Endothelial cell of umbilical vein (primary cell): ENCODE data around the gene PRDM11. TPM values are rescaled to one million over a fixed set of nuclear protein-coding genes. Genes with fewer than 3 reads are reported as not detected.

Experiments used
- BruUV-seq: library from RNA; stranded (reverse); fragments of 400-500 nt; replicated peaks from 2 replicates; lab custom pipeline; 2021; lab: Mats Ljungman, UMichigan
- CTCF ChIA-PET: fragments of 300-600, 350-600 bp; sonication (Branson Sonifier 250); formaldehyde crosslinking; loops from one replicate; lab custom pipeline; 2021; ENCODE audit warnings: antibody characterized with exemption, inconsistent platforms; lab: Charles Lee
- POLR2A ChIA-PET: fragments of 300-600, 350-600 bp; sonication (Branson Sonifier 250); formaldehyde crosslinking; loops from one replicate; lab custom pipeline; 2021; ENCODE audit warnings: antibody characterized with exemption, inconsistent platforms; lab: Charles Lee
- DNase-seq: peaks from one replicate; pipeline ENCODE4 v3.0.0-alpha.2; 2011; ENCODE audit warnings: low read depth, low spot score
- FAIRE-seq: peaks from 2 replicates; lab custom pipeline; 2011; peaks lifted over from hg19 to GRCh38; lab: Jason Lieb, UNC
- H2AFZ ChIP-seq: 2 replicates; pipeline ENCODE4 v1.6.0; 2012; ENCODE audit warnings: low read depth, low read length, control low read depth, inconsistent platforms
- H3K27ac ChIP-seq: 2 replicates; pipeline ENCODE4 v1.5.1; 2011; ENCODE audit warnings: low read depth, mild to moderate bottlenecking, control low read depth, low read length, moderate library complexity; ENCODE audit not compliant: insufficient read depth
- H3K27me3 ChIP-seq, 2 experiments: 2 replicates each; pipeline versions ENCODE4 v1.6.0 to v1.6.1; 2011; ENCODE audit warnings: low read length in 2 of 2, mixed read lengths in 1 of 2; ENCODE audit not compliant: control insufficient read depth in 2 of 2, insufficient read depth in 2 of 2
- H3K36me3 ChIP-seq, 2 experiments: 2 replicates in 1 of 2; 3 replicates in 1 of 2; pipeline ENCODE4 v1.5.1; 2011; ENCODE audit warnings: low read length in 2 of 2, mild to moderate bottlenecking in 1 of 2, moderate library complexity in 1 of 2; ENCODE audit not compliant: control insufficient read depth in 2 of 2, insufficient read depth in 2 of 2; ENCODE audit errors: extremely low read depth in 1 of 2
- H3K4me1 ChIP-seq: 3 replicates; pipeline ENCODE4 v1.5.1; 2011; ENCODE audit warnings: mild to moderate bottlenecking, low read length; ENCODE audit not compliant: control insufficient read depth, insufficient read depth; ENCODE audit errors: extremely low read depth
- H3K4me2 ChIP-seq: 2 replicates; pipeline ENCODE4 v1.6.1; 2011; ENCODE audit warnings: low read length, control low read depth, mixed read lengths; ENCODE audit not compliant: insufficient read depth
- H3K4me3 ChIP-seq, 3 experiments: fragments of 200-600 bp in 1 of 3; sonication (generic), shearing (Covaris generic) in 1 of 3; replicated peaks in 1 of 3; 2 replicates each; pipeline ENCODE4 v1.5.1; 2011 to 2016; ENCODE audit warnings: control low read depth in 3 of 3, low read length in 3 of 3, mild to moderate bottlenecking in 2 of 3, inconsistent platforms in 1 of 3, low read depth in 1 of 3, moderate library complexity in 1 of 3; ENCODE audit not compliant: insufficient read depth in 1 of 3
- H3K79me2 ChIP-seq: 2 replicates; pipeline ENCODE4 v1.6.0; 2012; ENCODE audit warnings: low read length, inconsistent platforms; ENCODE audit not compliant: control insufficient read depth, insufficient read depth
- H3K9ac ChIP-seq: replicated peaks from 2 replicates; pipeline ENCODE3; 2011; ENCODE audit warnings: low read length, control low read depth; ENCODE audit not compliant: insufficient read depth; ENCODE audit errors: extremely low read depth
- H3K9me1 ChIP-seq: replicated peaks from 3 replicates; pipeline ENCODE4 v1.6.0; 2011; ENCODE audit warnings: mild to moderate bottlenecking, low read length; ENCODE audit not compliant: control insufficient read depth, insufficient read depth; ENCODE audit errors: extremely low read depth
- H3K9me3 ChIP-seq: replicated peaks from 2 replicates; pipeline ENCODE4 v1.5.1; 2012; ENCODE audit warnings: low read length, inconsistent platforms; ENCODE audit not compliant: control insufficient read depth, insufficient read depth
- H4K20me1 ChIP-seq: replicated peaks from 2 replicates; pipeline ENCODE3; 2011; ENCODE audit warnings: mild to moderate bottlenecking, low read length; ENCODE audit not compliant: control insufficient read depth, insufficient read depth; ENCODE audit errors: extremely low read depth
- CTCF ChIP-seq, 2 donors: IDR thresholded peaks; 1 replicate in 1 of 2; 2 replicates in 1 of 2; pipeline ENCODE4 v1.5.1; 2011; ENCODE audit warnings: low read length in 2 of 2, mild to moderate bottlenecking in 2 of 2, moderate library complexity in 2 of 2, control low read depth in 1 of 2, inconsistent platforms in 1 of 2, low read depth in 1 of 2; ENCODE audit not compliant: insufficient read depth in 1 of 2; ENCODE audit errors: extremely low read depth in 1 of 2
- EZH2 ChIP-seq: IDR thresholded peaks from 2 replicates; pipeline ENCODE4 v1.6.1; 2012; ENCODE audit warnings: borderline replicate concordance, low read depth, mild to moderate bottlenecking, moderate library complexity, low read length, inconsistent platforms; ENCODE audit not compliant: severe bottlenecking
- FOS ChIP-seq: IDR thresholded peaks from 2 replicates; pipeline ENCODE4 v1.6.1; 2011; ENCODE audit warnings: mild to moderate bottlenecking, low read length, moderate library complexity, borderline replicate concordance; ENCODE audit not compliant: insufficient read depth
- GATA2 ChIP-seq: IDR thresholded peaks from 2 replicates; pipeline ENCODE4 v1.7.0; 2011; ENCODE audit warnings: low read depth, mild to moderate bottlenecking, moderate library complexity, mixed read lengths, low read length; ENCODE audit not compliant: insufficient read length, insufficient read depth
- JUN ChIP-seq: IDR thresholded peaks from 2 replicates; pipeline ENCODE4 v1.6.1; 2011; ENCODE audit warnings: borderline replicate concordance, low read depth; ENCODE audit not compliant: insufficient read length, insufficient read depth
- MAX ChIP-seq: IDR thresholded peaks from 2 replicates; pipeline ENCODE4 v1.6.1; 2011; ENCODE audit not compliant: insufficient read depth, insufficient read length
- MYC ChIP-seq: IDR thresholded peaks from one replicate; pipeline ENCODE4 v1.6.1; 2011; ENCODE audit warnings: mild to moderate bottlenecking, low read depth, low read length
- POLR2A ChIP-seq: IDR thresholded peaks from 2 replicates; pipeline ENCODE4 v1.6.1; 2012; ENCODE audit warnings: low read depth, mild to moderate bottlenecking, control low read depth, low read length
- POLR2AphosphoS5 ChIP-seq: IDR thresholded peaks from 2 replicates; pipeline ENCODE4 v1.6.1; 2012; ENCODE audit warnings: low read depth, mild to moderate bottlenecking, control low read depth, low read length, moderate library complexity; ENCODE audit not compliant: insufficient read depth
- dilution Hi-C: fragments of 300-500 bp; cut with MboI; formaldehyde crosslinking; loops from one replicate; pipeline ENCODE4 v1.15.0; 2019; ENCODE audit warnings: low sequenced_read_pairs; ENCODE audit not compliant: extremely low pct_ligation_motif_present
- intact Hi-C: fragments of 100-400 bp; cut with micrococcal nuclease; formaldehyde crosslinking; loops from one replicate; pipeline ENCODE4 v1.10.0; 2022
- polyA plus RNA-seq, 4 experiments: library from polyadenylated mRNA; depleted of rRNA in 3 of 4; stranded (reverse) in 3 of 4; unstranded in 1 of 4; fragments of >200 nt; gene quantifications; 2 replicates each; pipeline versions ENCODE4 v1.2.1 to v1.2.3, GENCODE V29; 2011 to 2012; ENCODE audit warnings: missing spikeins in 1 of 4
- total RNA-seq: library from RNA; stranded (reverse); gene quantifications from 2 replicates; pipeline ENCODE4 v1.2.3, GENCODE V29; 2021

PRDM11 gene
- total and polyA plus RNA-seq, 2 donors (not counting 3 experiments of a cell fraction or from before 2014, with no cell fraction given), result 6.9 to 14.1 TPM

GRCh38 chr11:45158210-45158731, 11.8 kb downstream of the PRDM11 start:
- H4K20me1 ChIP-seq, result no peaks in the 10 kb centered on the region
- ChIA-PET CTCF (no interaction called here), POLR2A (no interaction called here)
- no peaks in the 10 kb centered on the region for H3K9me3 ChIP-seq
- no peaks in the 10 kb centered on the region for H3K79me2 ChIP-seq
- H3K27ac ChIP-seq, result no peak overlapping the region
- H3K4me2 ChIP-seq, result no peak overlapping the region
- H3K4me1 ChIP-seq, result no peaks in the 10 kb centered on the region
- no peaks in the 10 kb centered on the region for H3K9me1 ChIP-seq
- no peaks in the 10 kb centered on the region for H3K36me3 ChIP-seq
- H3K9ac ChIP-seq, result no peak overlapping the region
- no peak overlapping the region for H2AFZ ChIP-seq
- TF ChIP-seq JUN (no peak), POLR2A (no peak), MYC (no peak), POLR2AphosphoS5 (no peak), FOS (no peak), GATA2 (no peak), CTCF (IDR thresholded peaks at IDR 0.05; ENCODE audit: extremely low read depth in 1 of 2, insufficient read depth in 1 of 2, low read depth in 1 of 2, low read length in 2 of 2) (no peak), MAX (no peak), EZH2 (no peak)
- DNase-seq (no peak), FAIRE-seq (no peak)
- H3K27me3 ChIP-seq, result no peaks in the 10 kb centered on the region
- no TSS peak for BruUV-seq
- intact Hi-C loops, result no loop called here
- H3K4me3 ChIP-seq, result no peak overlapping the region
- dilution Hi-C loops, result no loop called here
